Putamen (tissue), 1 donor: Measurements from ENCODE around the gene AKAP8L.
A peak's percentile ranks its signal among the peaks of the same experiment; 100 is the strongest.
"Not testable (repeated sequence)": the region's sequence is repeated elsewhere in the genome, so short reads cannot be mapped to it uniquely, and the experiment has no call there.

ENCODE experiments used
- DNase-seq: peaks from one replicate; pipeline ENCODE4 v3.0.0-alpha.2; 2016; ENCODE audit warnings: low spot score

The AKAP8L gene

DNA sequence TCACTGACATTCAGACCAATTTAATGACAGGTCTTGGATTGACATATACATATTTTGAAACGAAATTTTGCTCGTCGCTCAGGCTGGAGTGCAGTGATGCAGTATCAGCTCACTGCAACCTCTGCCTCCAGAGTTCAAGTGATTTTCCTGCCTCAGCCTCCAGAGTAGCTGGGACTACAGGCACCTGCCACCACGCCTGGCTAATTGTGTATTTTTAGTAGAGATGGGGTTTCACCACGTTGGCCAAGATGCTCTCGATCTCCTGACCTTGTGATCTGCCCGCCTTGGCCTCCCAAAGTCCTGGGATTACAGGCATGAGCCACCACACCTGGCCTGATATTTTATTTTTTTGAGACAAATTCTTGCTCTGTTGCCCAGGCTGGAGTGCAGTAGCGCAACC, 66.3 kb downstream of the AKAP8L start:
- not testable (repeated sequence) for DNase-seq

DNA sequence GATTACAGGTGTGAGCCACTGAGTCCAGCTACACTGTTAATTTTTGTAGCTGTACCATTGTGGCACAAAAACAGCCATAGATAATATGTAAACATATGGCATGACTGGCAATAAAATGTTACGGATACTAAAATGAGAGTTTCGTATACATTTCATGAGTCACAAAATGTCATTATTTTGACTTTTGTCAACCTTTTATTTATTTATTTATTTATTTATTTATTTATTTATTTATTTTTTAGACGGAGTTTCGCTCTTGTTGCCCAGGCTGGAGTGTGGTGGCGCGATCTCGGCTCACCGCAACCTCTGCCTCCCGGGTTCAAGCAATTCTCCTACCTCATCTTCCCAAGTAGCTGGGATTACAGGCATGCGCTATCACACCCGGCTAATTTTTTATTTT, 77.5 kb downstream of the AKAP8L start:
- DNase-seq = not testable (repeated sequence)

DNA sequence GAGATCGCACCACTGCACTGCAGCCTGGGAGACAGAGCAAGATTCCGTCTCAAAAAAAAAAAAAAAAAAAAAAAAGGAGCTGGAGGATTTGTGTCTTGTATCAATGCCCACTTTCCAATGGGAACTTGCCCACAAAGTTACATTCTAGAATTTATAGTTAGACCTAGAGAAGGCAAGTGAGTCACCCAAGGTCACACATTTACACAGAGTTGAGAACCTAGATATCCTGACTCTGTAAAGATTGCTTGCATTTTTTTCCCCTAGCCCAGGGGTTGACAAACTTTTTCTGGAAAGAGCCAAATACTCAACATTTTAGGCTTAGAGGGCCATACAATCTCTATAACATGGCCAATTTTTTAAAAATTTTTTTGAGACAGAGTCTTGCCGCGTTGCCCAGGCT, 78.7 kb downstream of the AKAP8L start:
- no peak for DNase-seq

DNA sequence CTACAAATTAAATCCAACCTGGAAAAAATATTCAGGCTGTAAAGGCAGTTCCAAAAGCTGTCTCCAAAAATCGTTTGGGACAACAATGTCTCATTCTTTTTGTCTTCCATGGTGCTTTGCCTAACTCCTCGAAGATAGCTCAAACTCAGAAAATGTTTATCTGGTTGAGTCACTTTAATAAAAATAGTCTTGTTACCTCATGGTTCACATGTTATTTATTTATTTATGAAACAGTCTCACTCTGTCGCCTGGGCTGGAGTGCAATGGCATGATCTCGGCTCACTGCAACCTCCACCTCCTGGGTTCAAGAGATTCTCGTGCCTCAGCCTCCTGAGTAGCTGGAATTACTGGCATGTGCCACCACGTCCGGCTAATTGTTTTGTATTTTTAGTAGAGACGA, 81.6 kb downstream of the AKAP8L start:
- DNase-seq = no peak

DNA sequence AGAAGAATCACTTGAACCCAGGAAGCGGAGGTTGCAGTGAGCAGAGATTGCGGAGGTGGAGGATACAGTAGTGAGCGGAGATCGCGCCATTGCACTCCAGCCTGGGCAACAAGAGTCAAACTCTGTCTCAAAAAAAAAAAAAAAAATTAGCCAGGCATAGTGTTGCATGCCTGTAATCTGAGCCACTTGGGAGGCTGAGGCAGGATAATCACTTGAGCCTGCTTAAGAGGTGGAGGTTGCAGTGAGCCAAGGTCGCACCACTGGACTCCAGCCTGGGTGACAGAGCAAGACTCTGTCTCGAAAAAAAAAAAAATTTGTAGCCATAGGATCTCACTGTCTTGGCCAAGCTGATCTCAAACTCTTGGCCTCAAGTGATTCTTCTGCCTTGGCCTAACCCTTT, 82.8 kb downstream of the AKAP8L start:
- not testable (repeated sequence) for DNase-seq

DNA sequence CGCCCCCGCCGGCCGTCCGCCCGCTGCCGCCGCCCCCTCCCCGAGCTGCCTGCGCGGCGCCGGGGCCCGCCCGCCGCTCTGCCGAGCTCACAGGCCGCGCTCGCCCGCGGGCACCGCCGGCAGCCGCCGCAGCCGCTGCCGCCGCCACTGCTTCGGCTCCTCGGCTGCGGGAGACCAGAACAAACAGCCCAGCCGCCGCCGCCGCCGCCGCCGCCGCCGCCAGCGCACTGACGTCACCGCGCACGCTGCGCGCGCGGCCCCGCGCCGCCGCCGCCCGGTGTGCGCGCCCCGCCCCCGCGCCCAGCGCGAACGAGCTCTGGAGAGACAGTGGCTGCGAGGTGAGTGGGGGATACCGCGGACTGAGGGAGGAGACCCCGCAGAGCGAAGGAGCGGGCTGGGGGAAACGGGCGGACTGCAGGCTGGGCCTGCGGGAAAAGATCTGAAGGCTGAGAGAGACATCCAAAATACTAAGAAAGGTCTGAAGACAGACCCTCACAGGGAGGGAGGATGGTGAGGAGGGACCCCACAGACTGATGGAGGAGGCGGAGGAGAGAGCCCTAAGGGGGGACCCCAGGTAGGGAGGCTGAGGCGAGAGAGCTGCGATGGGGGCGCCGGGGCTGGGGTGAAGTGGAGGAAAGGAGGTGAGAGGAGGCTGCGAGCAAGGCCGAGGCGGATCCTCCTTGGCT, 86.3 kb downstream of the AKAP8L start, which contains the start of gene BRD4:
TSS of gene BRD4 (minus strand) at position 229 of the 686 bp plus-strand sequence. CDS start 59,440 bp downstream, outside the sequence.
- peak; percentile 50 for DNase-seq

DNA sequence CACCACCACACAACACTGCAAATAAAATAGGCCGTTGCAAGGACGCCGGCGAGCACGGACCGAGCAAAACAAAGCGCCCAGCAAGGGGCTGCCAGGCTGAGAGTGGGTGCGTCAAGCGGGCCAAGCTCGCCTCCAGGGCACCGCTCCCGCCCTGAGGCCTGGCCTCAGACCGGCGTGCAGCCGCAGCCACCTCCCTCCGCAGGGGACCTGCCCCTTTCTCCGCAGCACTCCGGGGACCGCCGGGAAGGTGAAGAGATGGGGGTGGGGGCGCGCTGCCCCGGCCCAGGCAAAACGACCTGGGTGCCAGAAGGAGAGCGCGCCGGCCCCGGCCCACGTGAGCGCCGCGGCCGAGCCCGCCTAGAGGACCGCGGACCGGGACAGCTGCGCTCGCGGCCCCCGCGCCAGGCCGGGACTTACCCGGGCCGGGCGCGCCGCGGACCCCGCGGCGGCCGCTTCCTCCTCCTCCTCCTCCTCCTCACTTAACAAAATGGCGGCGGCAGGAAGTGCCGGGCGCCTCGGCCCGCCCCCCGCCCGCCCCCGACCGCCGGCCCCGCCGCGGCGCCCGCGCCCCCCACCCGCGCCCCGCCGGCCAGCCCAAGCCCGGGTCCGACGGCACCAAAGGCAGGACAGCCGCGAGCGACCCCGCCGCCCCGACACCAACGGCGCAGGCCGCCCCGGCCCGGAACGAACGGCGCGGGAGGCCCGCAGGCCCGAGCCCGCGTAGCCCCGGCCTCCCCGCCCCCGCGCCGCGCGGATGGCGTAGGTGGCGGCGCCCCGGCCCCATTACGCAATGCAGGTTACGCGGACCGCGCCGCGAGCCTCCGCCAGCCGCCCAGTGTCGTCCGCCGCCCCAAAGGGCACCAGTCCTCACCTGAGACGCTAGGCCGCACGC, 87.1 kb downstream of the AKAP8L start:
- no peak for DNase-seq

DNA sequence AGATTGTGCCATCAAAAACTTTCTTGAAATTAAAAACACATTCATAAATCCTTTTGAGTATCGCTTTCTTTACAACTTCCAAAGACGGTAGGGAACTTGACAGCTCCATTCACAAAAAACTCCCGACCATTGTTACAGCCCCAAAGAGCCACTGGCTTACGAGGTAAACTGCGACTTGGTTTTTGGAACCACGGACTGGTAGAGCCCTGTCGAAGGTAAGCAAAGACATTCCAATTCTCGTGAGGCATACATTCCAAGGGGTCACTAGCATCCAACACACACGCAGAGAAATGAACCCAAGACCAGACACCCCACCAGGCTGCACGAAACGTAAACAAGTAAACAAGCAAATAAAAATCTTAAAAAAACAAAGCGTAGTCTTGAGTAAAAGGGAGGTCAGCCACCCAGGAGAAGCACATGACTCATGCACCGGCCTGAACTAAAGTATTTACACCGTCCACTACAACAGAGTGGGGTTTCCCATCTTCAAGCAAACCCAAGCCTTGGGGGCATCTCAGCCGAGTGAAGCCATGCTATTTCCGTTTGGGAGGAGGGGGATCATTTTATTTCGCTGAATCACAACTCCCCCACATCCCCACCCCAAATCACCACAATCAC, 87.9 kb downstream of the AKAP8L start:
- no peak for DNase-seq
